ENCODE results near the gene PRR14. TPM values are rescaled to one million over a fixed set of nuclear protein-coding genes. Genes with fewer than 3 reads are reported as not detected.

Gene PRR14
- total RNA-seq, 1 experiment from 2014 or later = 41.4 TPM

DNA sequence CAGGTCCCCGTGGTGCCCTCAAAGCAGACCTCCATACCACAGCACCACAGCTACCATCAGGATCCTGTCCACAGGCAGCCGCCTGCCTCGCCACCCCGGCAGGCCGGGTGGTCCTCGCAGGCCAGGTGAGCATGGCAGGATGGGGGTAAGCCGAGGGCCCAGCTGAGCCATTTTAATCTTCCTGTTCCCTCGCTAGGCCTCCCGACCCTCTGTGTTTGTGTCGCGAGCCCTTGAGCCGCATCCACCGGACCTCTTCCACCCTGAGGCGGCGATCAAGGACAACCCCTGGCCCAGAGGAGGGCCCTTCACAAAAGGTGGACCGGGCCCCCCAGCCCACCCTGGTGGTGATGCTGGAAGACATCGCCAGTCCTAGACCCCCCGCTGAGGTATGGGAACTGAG lies 2.0 kb downstream of the PRR14 start:
- H3K27me3 Mint-ChIP-seq (ENCODE audit: insufficient read depth, unreplicated experiment) = no peaks in the 10 kb centered on the region
- peaks cover 17% of the 10 kb centered on the region for H3K4me1 Mint-ChIP-seq (ENCODE audit: insufficient read depth, unreplicated experiment)
- ChIA-PET POLR2A (no interaction called here), CTCF (interaction anchor here (0.6 to 0.7 kb wide), 2 partner anchors 55 to 823 kb away, joined by 3 read pairs; no protein-coding TSS in a partner anchor)
- H3K9me3 Mint-ChIP-seq (ENCODE audit: unreplicated experiment) = no peaks in the 10 kb centered on the region
- no peak for DNase-seq (ENCODE audit: unreplicated experiment)
- peak overlapping the region; percentile 70 for H3K27ac Mint-ChIP-seq (ENCODE audit: low read depth, unreplicated experiment)
- TF ChIP-seq, protein P1, sequence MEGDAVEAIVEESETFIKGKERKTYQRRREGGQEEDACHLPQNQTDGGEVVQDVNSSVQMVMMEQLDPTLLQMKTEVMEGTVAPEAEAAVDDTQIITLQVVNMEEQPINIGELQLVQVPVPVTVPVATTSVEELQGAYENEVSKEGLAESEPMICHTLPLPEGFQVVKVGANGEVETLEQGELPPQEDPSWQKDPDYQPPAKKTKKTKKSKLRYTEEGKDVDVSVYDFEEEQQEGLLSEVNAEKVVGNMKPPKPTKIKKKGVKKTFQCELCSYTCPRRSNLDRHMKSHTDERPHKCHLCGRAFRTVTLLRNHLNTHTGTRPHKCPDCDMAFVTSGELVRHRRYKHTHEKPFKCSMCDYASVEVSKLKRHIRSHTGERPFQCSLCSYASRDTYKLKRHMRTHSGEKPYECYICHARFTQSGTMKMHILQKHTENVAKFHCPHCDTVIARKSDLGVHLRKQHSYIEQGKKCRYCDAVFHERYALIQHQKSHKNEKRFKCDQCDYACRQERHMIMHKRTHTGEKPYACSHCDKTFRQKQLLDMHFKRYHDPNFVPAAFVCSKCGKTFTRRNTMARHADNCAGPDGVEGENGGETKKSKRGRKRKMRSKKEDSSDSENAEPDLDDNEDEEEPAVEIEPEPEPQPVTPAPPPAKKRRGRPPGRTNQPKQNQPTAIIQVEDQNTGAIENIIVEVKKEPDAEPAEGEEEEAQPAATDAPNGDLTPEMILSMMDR (IDR thresholded peaks at IDR 0.05; ENCODE audit: unreplicated experiment) = no peak
- peaks cover 52% of the 10 kb centered on the region for H3K36me3 Mint-ChIP-seq (ENCODE audit: insufficient read depth, unreplicated experiment)
- H3K4me3 Mint-ChIP-seq (ENCODE audit: unreplicated experiment) = peak overlapping the region; percentile 98
- intact Hi-C loops (cut with micrococcal nuclease) = no loop called here
- no TSS peak for BruUV-seq (replicated peaks)

DNA sequence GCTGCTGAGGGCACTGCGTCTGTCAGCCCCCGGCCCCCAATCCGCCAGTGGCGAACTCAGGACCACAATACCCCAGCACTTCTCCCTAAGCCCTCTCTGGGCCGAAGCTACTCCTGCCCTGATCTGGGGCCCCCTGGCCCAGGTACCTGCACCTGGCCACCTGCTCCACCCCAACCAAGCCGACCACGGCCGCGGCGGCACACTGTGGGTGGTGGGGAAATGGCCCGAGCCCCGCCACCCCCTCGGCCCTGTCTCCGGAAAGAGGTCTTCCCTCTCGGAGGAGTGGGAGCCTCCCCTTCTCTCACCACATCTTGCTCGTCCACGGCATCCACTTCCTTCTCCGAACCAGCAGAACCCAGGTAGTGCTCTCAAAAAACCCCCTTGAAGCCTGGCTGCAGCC lies 4.1 kb downstream of the PRR14 start:
- H3K9me3 Mint-ChIP-seq (ENCODE audit: unreplicated experiment) = no peaks in the 10 kb centered on the region
- H3K4me3 Mint-ChIP-seq (ENCODE audit: unreplicated experiment) = no peak overlapping the region
- DNase-seq (ENCODE audit: unreplicated experiment) = no peak
- H3K36me3 Mint-ChIP-seq (ENCODE audit: insufficient read depth, unreplicated experiment) = peaks cover 60% of the 10 kb centered on the region
- no peaks in the 10 kb centered on the region for H3K27me3 Mint-ChIP-seq (ENCODE audit: insufficient read depth, unreplicated experiment)
- ChIA-PET CTCF (interaction anchor here (0.7 kb wide), 1 partner anchor 18 kb away, joined by 3 read pairs; no protein-coding TSS in a partner anchor), POLR2A (interaction anchor here (1.2 kb wide), 1 partner anchor 19 kb away, joined by 5 read pairs; no protein-coding TSS in a partner anchor)
- H3K4me1 Mint-ChIP-seq (ENCODE audit: insufficient read depth, unreplicated experiment) = peaks cover 17% of the 10 kb centered on the region
- intact Hi-C loops (cut with micrococcal nuclease) = no loop called here
- no TSS peak for BruUV-seq (replicated peaks)
- TF ChIP-seq, protein P1 (IDR thresholded peaks at IDR 0.05; ENCODE audit: unreplicated experiment) = no peak
- no peak overlapping the region for H3K27ac Mint-ChIP-seq (ENCODE audit: low read depth, unreplicated experiment)

DNA sequence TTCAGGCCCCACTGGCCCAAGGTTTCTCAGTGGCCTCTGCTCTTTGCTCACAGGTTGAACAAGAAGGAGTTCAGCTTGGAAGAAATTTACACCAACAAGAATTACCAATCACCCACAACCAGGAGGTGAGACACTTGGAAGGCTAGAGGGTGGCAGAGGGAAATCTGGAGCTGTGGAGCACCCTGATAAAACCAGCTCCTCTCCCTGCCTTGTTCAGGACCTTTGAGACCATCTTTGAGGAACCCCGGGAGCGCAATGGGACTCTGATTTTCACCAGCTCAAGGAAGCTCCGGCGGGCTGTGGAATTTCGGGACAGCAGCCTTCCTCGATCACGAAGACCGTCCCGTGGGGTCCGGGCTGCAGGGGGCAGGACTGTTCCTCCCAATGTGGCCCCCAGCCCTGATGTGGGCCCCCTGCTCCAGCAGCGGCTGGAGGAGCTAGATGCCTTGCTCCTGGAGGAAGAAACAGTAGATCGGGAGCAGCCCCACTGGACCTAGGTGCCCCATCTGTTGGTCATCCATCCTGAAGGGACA lies 5.1 kb downstream of the PRR14 start:
- H3K27ac Mint-ChIP-seq (ENCODE audit: low read depth, unreplicated experiment) = no peak overlapping the region
- no peaks in the 10 kb centered on the region for H3K9me3 Mint-ChIP-seq (ENCODE audit: unreplicated experiment)
- H3K4me1 Mint-ChIP-seq (ENCODE audit: insufficient read depth, unreplicated experiment) = peaks cover 23% of the 10 kb centered on the region
- DNase-seq (ENCODE audit: unreplicated experiment) = no peak
- intact Hi-C loops (cut with micrococcal nuclease) = no loop called here
- BruUV-seq (replicated peaks) = no TSS peak
- POLR2A ChIA-PET = interaction anchor here (1.2 kb wide), 2 partner anchors 20 to 40 kb away, joined by 3 to 5 read pairs; no protein-coding TSS in a partner anchor
- peaks cover 62% of the 10 kb centered on the region for H3K36me3 Mint-ChIP-seq (ENCODE audit: insufficient read depth, unreplicated experiment)
- peak overlapping the region; percentile 93 for H3K4me3 Mint-ChIP-seq (ENCODE audit: unreplicated experiment)
- H3K27me3 Mint-ChIP-seq (ENCODE audit: insufficient read depth, unreplicated experiment) = no peaks in the 10 kb centered on the region
- TF ChIP-seq, protein P1 (IDR thresholded peaks at IDR 0.05; ENCODE audit: unreplicated experiment) = no peak
- CTCF ChIA-PET = interaction anchor here (0.6 kb wide), 1 partner anchor 24 kb away, joined by 3 read pairs; no protein-coding TSS in a partner anchor

DNA sequence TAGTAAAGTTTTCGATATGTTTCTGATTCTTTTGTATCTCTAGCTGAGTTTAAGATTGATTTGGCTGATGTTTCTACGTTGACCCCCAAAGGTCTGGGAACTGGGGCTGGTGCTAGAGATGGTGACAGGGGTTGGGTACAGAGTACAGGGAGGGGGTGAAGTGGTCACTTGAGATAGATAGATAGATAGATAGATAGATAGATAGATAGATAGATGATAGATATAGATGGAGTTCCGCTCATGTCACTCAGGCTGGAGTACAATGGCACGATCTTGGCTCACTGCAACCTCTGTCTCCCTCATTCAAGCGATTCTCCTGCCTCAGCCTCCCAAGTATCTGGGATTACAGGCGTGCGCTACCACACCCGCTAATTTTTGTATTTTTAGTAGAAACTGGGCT lies 5.6 kb downstream of the PRR14 start:
- no peaks in the 10 kb centered on the region for H3K27me3 Mint-ChIP-seq (ENCODE audit: insufficient read depth, unreplicated experiment)
- H3K4me1 Mint-ChIP-seq (ENCODE audit: insufficient read depth, unreplicated experiment) = peaks cover 28% of the 10 kb centered on the region
- no peaks in the 10 kb centered on the region for H3K9me3 Mint-ChIP-seq (ENCODE audit: unreplicated experiment)
- ChIA-PET CTCF (interaction anchor here (0.6 to 1.3 kb wide), 3 partner anchors 25 to 128 kb away, joined by 3 to 4 read pairs (median 3); no protein-coding TSS in a partner anchor), POLR2A (interaction anchor here (0.8 to 1.2 kb wide), 3 partner anchors 20 to 40 kb away, joined by 3 to 5 read pairs (median 3); no protein-coding TSS in a partner anchor)
- BruUV-seq (replicated peaks) = no TSS peak
- no peak overlapping the region for H3K27ac Mint-ChIP-seq (ENCODE audit: low read depth, unreplicated experiment)
- intact Hi-C loops (cut with micrococcal nuclease) = no loop called here
- peak overlapping the region; percentile 93 for H3K4me3 Mint-ChIP-seq (ENCODE audit: unreplicated experiment)
- no peak for DNase-seq (ENCODE audit: unreplicated experiment)
- TF ChIP-seq, protein P1 (IDR thresholded peaks at IDR 0.05; ENCODE audit: unreplicated experiment) = no peak
- peaks cover 63% of the 10 kb centered on the region for H3K36me3 Mint-ChIP-seq (ENCODE audit: insufficient read depth, unreplicated experiment)
